Epithelial cell of esophagus (primary cell): ENCODE measurements around the gene ACAP3.

Source experiments
- DNase-seq: peaks from one replicate; pipeline ENCODE4 v3.0.0; 2010; ENCODE audit warnings: low read depth
- H3K4me3 ChIP-seq: 2 replicates; pipeline ENCODE4 v1.5.1; 2011; ENCODE audit warnings: mild to moderate bottlenecking, low read length, control low read depth
- CTCF ChIP-seq: IDR thresholded peaks from 2 replicates; pipeline ENCODE4 v1.5.1; 2011; ENCODE audit warnings: low read depth, mild to moderate bottlenecking, low read length, control low read depth, inconsistent platforms; ENCODE audit not compliant: insufficient read depth; ENCODE audit errors: missing control alignments

ACAP3 gene

GRCh38 chr1:1313500-1314236 is 5.9 kb upstream of the ACAP3 start:
- TF ChIP-seq CTCF: no peak
- H3K4me3 ChIP-seq: no peak overlapping the region
- DNase-seq: no peak

GRCh38 chr1:1312450-1313314 is 5.0 kb upstream of the ACAP3 start:
- no peak overlapping the region for H3K4me3 ChIP-seq
- TF ChIP-seq CTCF: no peak
- DNase-seq: no peak

GRCh38 chr1:1311107-1312104 is 3.7 kb upstream of the ACAP3 start:
- no peak for DNase-seq
- TF ChIP-seq CTCF: no peak
- H3K4me3 ChIP-seq: no peak overlapping the region

- DNase-seq: peak; percentile 57
- no peak overlapping the region for H3K4me3 ChIP-seq
- no peak for TF ChIP-seq CTCF
These were observed 2.8 kb upstream of the ACAP3 start for GRCh38 chr1:1310476-1311053.

GRCh38 chr1:1310109-1310385 is 2.3 kb upstream of the ACAP3 start:
- TF ChIP-seq CTCF: no peak
- H3K4me3 ChIP-seq: peak overlapping the region; percentile 56
- DNase-seq: no peak
